Medulla oblongata (tissue), 1 donor: Measurements from ENCODE around the gene HK3.
A peak's percentile ranks its signal among the peaks of the same experiment; 100 is the strongest.

Experiments
- DNase-seq: peaks from one replicate; pipeline ENCODE4 v3.0.0-alpha.2; 2015; ENCODE audit errors: extremely low spot score

Gene HK3, protein sequence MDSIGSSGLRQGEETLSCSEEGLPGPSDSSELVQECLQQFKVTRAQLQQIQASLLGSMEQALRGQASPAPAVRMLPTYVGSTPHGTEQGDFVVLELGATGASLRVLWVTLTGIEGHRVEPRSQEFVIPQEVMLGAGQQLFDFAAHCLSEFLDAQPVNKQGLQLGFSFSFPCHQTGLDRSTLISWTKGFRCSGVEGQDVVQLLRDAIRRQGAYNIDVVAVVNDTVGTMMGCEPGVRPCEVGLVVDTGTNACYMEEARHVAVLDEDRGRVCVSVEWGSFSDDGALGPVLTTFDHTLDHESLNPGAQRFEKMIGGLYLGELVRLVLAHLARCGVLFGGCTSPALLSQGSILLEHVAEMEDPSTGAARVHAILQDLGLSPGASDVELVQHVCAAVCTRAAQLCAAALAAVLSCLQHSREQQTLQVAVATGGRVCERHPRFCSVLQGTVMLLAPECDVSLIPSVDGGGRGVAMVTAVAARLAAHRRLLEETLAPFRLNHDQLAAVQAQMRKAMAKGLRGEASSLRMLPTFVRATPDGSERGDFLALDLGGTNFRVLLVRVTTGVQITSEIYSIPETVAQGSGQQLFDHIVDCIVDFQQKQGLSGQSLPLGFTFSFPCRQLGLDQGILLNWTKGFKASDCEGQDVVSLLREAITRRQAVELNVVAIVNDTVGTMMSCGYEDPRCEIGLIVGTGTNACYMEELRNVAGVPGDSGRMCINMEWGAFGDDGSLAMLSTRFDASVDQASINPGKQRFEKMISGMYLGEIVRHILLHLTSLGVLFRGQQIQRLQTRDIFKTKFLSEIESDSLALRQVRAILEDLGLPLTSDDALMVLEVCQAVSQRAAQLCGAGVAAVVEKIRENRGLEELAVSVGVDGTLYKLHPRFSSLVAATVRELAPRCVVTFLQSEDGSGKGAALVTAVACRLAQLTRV

DNA sequence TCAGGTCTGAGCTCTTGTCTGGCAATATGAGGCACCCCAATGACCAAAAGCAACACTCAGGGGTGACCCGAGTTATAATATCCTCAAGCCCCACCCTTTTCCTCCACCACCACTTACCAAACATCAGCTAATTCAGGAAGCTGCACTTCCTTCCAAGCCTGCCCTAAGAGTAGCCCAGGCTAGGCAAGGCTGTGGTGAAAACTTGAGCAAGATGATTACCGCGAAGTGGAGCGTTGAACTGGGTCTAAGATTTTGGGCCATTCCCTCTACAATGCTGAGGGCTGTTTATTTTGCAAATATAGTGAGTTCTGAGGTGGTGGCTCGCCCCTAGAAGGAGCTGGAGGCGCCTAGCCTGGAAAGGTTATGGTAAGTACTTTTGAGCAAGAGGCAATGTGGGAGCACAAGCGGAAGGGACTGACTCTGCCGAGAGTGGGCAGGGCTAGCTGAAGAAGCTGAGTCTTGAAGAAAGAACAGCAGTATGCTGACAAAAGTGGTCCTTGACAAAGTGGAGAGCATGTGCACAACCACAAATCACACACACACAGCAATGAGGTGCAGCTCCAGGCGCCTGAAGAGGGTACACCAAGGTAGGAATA lies at the start of gene HK3:
TSS of gene HK3 (minus strand) at position 51 of the 596 bp plus-strand sequence. CDS start 3,187 bp downstream, outside the sequence.
- peak; percentile 34 for DNase-seq

DNA sequence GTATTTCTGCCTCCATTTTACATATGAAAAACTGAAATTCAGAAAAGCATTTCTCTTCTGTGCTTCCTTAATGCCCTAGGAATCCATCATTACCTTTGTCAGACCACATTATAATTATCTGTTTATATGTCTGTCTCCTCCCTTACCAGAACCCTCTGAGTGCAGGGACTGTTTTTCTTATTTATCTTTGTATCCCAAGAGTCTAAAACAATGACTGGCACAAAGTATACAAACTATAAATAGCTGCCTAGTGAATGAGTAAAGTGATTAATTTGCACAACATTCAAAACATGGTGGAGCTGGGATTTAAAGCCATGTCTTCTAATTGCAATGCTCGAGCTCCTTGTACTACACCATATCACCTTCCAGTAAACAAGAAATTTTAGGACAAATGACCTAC lies 49.3 kb upstream of the HK3 start:
- DNase-seq = no peak

- no peak for DNase-seq
These were observed 48.7 kb upstream of the HK3 start for GRCh38 chr5:176947847-176948246.

- no peak for DNase-seq
These were observed 45.1 kb upstream of the HK3 start for GRCh38 chr5:176944268-176944667.

GRCh38 chr5:176943816-176944215 lies 44.7 kb upstream of the HK3 start:
- DNase-seq = no peak

DNA sequence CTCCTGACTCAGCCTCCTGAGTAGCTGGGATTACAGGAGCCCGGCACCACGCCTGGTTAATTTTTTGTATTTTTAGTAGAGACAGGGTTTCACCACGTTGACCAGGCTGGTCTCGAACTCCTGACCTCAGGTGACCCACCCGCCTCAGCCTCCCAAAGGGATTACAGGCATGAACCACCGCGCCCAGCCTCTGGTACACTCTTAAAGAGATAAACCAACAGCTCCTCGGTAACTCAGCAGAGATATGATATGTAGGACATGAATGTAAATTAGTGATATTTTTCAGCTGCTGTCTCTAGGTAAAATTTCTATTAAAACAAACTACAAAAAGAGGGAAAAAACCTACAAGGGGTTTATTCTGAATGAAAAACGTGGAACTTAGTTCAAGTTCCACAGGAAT lies 42.8 kb upstream of the HK3 start:
- DNase-seq = no peak

- no peak for DNase-seq
These were observed 39.3 kb upstream of the HK3 start for GRCh38 chr5:176938472-176938871.

- no peak for DNase-seq
These were observed 35.9 kb upstream of the HK3 start for GRCh38 chr5:176935017-176935416.

- no peak for DNase-seq
These were observed 35.3 kb upstream of the HK3 start for GRCh38 chr5:176934309-176934930.

DNA sequence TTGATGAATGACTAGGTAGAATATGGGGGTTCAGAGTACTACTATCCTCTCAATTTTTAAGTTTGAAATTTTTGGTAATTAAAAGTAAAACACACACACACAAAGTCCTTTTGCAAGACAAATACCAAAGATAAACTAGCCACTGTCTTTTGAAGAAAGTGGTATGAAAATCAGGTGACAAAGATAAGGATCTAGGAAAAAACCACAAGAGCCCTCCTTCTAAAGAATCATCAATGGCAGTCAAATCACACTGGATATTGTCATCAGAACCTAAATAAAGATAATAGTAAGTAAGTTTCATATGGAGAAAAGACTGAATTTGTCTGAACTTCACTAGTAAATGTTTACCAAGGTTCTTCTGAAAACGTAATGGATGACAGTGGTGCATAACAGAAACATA lies 30.5 kb upstream of the HK3 start:
- no peak for DNase-seq

- DNase-seq = no peak
These were observed 28.4 kb upstream of the HK3 start for GRCh38 chr5:176927562-176927961.

DNA sequence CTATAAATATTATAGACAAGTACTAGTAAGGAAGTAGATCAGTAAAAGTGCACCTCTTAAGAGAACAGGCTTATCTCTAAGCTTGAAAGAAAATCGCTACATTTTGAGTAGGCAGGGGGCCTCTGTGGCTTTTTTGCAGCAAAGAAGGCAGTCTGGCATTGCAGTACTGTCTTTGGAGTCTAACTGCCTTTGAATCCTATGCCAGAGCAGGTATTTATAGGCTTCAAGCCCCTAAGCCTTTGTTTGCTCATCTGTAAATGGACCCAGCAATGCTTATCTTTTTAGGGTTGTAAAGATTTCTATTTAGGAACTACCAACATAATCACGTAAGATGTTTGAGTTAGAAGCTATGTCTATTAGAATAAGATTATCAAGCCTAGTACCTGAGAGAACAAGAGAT lies 23.7 kb upstream of the HK3 start:
- no peak for DNase-seq

DNA sequence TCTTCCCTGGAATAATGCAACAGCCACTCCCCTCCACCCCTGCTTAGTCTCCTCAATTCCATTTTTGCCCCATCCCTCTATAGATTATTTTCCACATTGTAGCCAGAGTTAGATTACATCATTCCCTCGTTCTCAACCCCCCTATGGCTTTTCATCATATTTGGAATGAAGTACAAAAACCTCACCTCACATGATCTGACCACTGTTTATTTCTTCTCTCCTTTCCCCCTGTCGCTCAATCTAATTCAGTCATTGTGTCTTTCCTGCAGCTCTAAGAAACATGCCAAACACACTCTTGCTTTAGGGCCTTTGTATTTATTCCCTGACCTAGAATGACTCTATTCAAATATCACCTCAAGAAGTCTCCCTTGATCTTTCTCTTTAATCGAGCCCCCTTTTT lies 22.6 kb upstream of the HK3 start:
- DNase-seq = no peak

DNA sequence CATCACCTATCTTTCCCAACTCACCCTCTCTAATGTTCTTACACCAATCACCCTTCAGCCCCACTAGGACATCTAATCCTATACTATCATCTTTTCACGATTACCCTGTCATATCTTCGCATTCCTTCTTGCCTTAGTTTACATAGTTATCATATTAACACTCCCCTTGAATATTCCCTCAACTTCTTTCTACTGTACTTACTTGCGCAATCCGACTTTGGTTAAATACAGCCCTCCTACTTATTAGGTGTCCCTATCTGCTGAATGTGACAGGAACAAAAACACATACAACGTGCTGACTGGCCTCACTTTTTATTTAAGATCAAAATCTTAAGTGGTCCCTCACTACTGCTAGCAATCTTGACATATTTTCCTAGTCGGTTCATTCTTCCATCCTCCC lies 19.5 kb upstream of the HK3 start:
- no peak for DNase-seq

GRCh38 chr5:176916337-176916736 lies 17.2 kb upstream of the HK3 start:
- no peak for DNase-seq

DNA sequence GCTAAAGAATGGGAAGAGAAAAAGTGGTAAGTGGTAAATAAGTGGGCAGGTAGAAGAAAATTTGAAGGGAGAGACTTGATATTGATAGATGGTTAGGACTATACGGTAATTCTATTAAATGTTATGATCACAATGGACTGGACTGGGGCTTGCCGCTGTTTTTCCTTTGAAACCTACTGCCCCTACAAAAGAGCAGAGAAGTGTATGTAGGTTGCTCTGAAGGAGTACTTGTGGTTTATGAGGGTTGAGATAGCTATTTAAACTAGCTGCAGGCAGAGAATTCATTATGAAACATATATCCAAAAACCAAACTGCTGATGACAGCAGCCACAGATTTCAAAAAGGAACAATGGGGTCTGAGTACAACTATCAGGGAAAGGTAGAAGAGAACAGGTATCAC lies 16.8 kb upstream of the HK3 start:
- DNase-seq = no peak

GRCh38 chr5:176912115-176912514 lies 13.0 kb upstream of the HK3 start:
- no peak for DNase-seq

- no peak for DNase-seq
These were observed 9.7 kb upstream of the HK3 start for GRCh38 chr5:176908675-176909368.

DNA sequence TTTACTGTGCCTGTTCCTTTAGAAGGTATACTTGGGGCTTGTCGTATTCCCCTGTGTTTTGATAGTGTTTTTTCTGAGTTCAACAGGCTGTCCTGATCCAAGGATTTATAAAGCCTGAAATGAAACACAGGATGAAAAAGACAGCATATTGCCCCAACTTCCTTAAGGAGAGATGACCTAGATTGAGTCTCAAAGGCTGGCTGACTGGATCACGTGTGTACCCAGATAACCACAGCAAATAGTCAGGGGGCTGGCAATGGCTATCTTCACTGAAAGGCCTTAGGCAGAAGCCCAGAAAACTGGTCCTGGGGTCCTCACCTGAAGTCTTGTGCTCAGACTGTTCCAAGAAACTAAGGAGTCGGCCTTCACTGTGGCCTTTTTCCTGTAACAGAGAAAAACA lies 7.7 kb upstream of the HK3 start:
- no peak for DNase-seq

- DNase-seq = no peak
These were observed 7.0 kb upstream of the HK3 start for GRCh38 chr5:176906126-176906525.

GRCh38 chr5:176904276-176904675 lies 5.1 kb upstream of the HK3 start:
- DNase-seq = no peak
